IMR-90 (cell line): ENCODE measurements around the gene MS4A10. TPM values are rescaled to one million over a fixed set of nuclear protein-coding genes. Genes with fewer than 3 reads are reported as not detected.

Source experiments
- ATAC-seq: fragments of 200-7000 bp; cut with Tn5 transposase; 2 replicates; pipeline ENCODE4 v1.9.1; 2020; ENCODE audit warnings: low read depth, mild to moderate bottlenecking, moderate library complexity
- BruUV-seq: library from RNA; stranded (reverse); fragments of 400-500 nt; replicated peaks from 2 replicates; lab custom pipeline; 2021; lab: Mats Ljungman, UMichigan
- CTCF ChIA-PET: fragments of 300-600 bp; formaldehyde crosslinking; extraction: SDS; loops from one replicate; lab custom pipeline; 2021; ENCODE audit warnings: antibody characterized with exemption; lab: Yijun Ruan, JAX
- POLR2A ChIA-PET: fragments of 300-600 bp; sonication (Branson Sonifier 250); formaldehyde crosslinking; loops from one replicate; lab custom pipeline; 2022; ENCODE audit warnings: antibody characterized with exemption; ENCODE audit not compliant: unreplicated experiment; lab: Charles Lee
- DNase-seq: peaks from one replicate; pipeline ENCODE4 v3.0.0; 2013
- H2AFZ ChIP-seq: replicated peaks from 2 replicates; pipeline ENCODE3; 2013; ENCODE audit warnings: low read length, mild to moderate bottlenecking; ENCODE audit not compliant: poor library complexity
- H2AK5ac ChIP-seq: 2 replicates; pipeline ENCODE4 v1.6.1; 2013; ENCODE audit warnings: low read depth, low read length, inconsistent platforms
- H2AK9ac ChIP-seq: replicated peaks from 2 replicates; pipeline ENCODE3; 2013; ENCODE audit warnings: mild to moderate bottlenecking, low read depth, low read length, moderate library complexity; ENCODE audit not compliant: poor library complexity
- H2BK120ac ChIP-seq: 2 replicates; pipeline ENCODE4 v1.6.1; 2013; ENCODE audit warnings: low read depth, low read length, inconsistent platforms
- H2BK15ac ChIP-seq: 3 replicates; pipeline ENCODE4 v1.6.1; 2013; ENCODE audit warnings: low read depth, low read length, inconsistent platforms
- H2BK20ac ChIP-seq: 2 replicates; pipeline ENCODE4 v1.6.1; 2013; ENCODE audit warnings: low read depth, mild to moderate bottlenecking, inconsistent platforms, low read length, moderate library complexity
- H2BK5ac ChIP-seq: 2 replicates; pipeline ENCODE4 v1.6.1; 2013; ENCODE audit warnings: mild to moderate bottlenecking, low read depth, low read length, inconsistent platforms; ENCODE audit not compliant: poor library complexity, severe bottlenecking
- H3K14ac ChIP-seq: replicated peaks from 2 replicates; pipeline ENCODE4 v1.6.1; 2013; ENCODE audit warnings: low read depth, low read length, inconsistent platforms
- H3K18ac ChIP-seq: 2 replicates; pipeline ENCODE4 v1.6.1; 2013; ENCODE audit warnings: low read depth, low read length, control low read depth
- H3K23ac ChIP-seq: 2 replicates; pipeline ENCODE4 v1.6.1; 2013; ENCODE audit warnings: low read depth, low read length, inconsistent platforms
- H3K27ac ChIP-seq: 2 replicates; pipeline ENCODE4 v1.5.1; 2013; ENCODE audit warnings: mild to moderate bottlenecking, control low read depth, low read length; ENCODE audit not compliant: insufficient read depth
- H3K27me3 ChIP-seq: 2 replicates; pipeline ENCODE4 v1.6.1; 2013; ENCODE audit warnings: low read length; ENCODE audit not compliant: control insufficient read depth, insufficient read depth
- H3K36me3 ChIP-seq: 2 replicates; pipeline ENCODE4 v1.6.1; 2013; ENCODE audit warnings: low read length, mixed read lengths; ENCODE audit not compliant: control insufficient read depth, insufficient read depth
- H3K4ac ChIP-seq: 2 replicates; pipeline ENCODE4 v1.6.1; 2013; ENCODE audit warnings: low read depth, low read length, inconsistent platforms
- H3K4me1 ChIP-seq: 2 replicates; pipeline ENCODE4 v1.6.1; 2013; ENCODE audit warnings: low read length, mixed read lengths; ENCODE audit not compliant: control insufficient read depth, insufficient read depth
- H3K4me2 ChIP-seq: 2 replicates; pipeline ENCODE4 v1.6.1; 2013; ENCODE audit warnings: low read depth, mild to moderate bottlenecking, control low read depth, low read length, moderate library complexity
- H3K4me3 ChIP-seq: 2 replicates; pipeline ENCODE4 v1.5.1; 2013; ENCODE audit warnings: low read depth, mild to moderate bottlenecking, control low read depth, low read length, moderate library complexity; ENCODE audit not compliant: insufficient read depth
- H3K56ac ChIP-seq: 2 replicates; pipeline ENCODE4 v1.6.1; 2013; ENCODE audit warnings: low read length, inconsistent platforms; ENCODE audit not compliant: insufficient read depth; ENCODE audit errors: extremely low read depth
- H3K79me1 ChIP-seq, 2 experiments: 2 replicates each; pipeline ENCODE4 v1.6.1; 2013; ENCODE audit warnings: low read length in 2 of 2, inconsistent platforms in 1 of 2, low read depth in 1 of 2
- H3K9ac ChIP-seq: 2 replicates; pipeline ENCODE4 v1.6.1; 2013; ENCODE audit warnings: low read depth, low read length, control low read depth
- H3K9me1 ChIP-seq: 2 replicates; pipeline ENCODE4 v1.6.1; 2013; ENCODE audit warnings: low read length, inconsistent platforms; ENCODE audit not compliant: insufficient read depth
- H3K9me3 ChIP-seq: 2 replicates; pipeline ENCODE4 v1.6.1; 2013; ENCODE audit warnings: low read length; ENCODE audit not compliant: control insufficient read depth, insufficient read depth
- H4K20me1 ChIP-seq: 2 replicates; pipeline ENCODE4 v1.6.1; 2013; ENCODE audit warnings: low read length, inconsistent platforms; ENCODE audit not compliant: insufficient read depth
- H4K5ac ChIP-seq: 2 replicates; pipeline ENCODE4 v1.6.1; 2013; ENCODE audit warnings: mild to moderate bottlenecking, low read depth, low read length, control low read depth
- H4K8ac ChIP-seq, 2 experiments: 2 replicates each; pipeline ENCODE4 v1.6.1; 2013; ENCODE audit warnings: low read depth in 2 of 2, low read length in 2 of 2, control low read depth in 1 of 2, inconsistent platforms in 1 of 2
- H4K91ac ChIP-seq: 2 replicates; pipeline ENCODE4 v1.6.1; 2013; ENCODE audit warnings: low read depth, low read length, inconsistent platforms; ENCODE audit not compliant: insufficient read depth
- BHLHE40 ChIP-seq: fragments of 150-350 bp; IDR thresholded peaks from 2 replicates; pipeline ENCODE4 v1.6.1; 2016; ENCODE audit warnings: mild to moderate bottlenecking, low read depth, low read length
- CEBPB ChIP-seq: IDR thresholded peaks from 2 replicates; pipeline ENCODE4 v1.6.1; 2012; ENCODE audit warnings: low read depth, low read length, improper control_type of control experiment
- FOS ChIP-seq: fragments of 150-350 bp; IDR thresholded peaks from 2 replicates; pipeline ENCODE4 v1.6.1; 2016; ENCODE audit warnings: low read depth, low read length
- MAFK ChIP-seq: IDR thresholded peaks from 2 replicates; pipeline ENCODE4 v1.6.1; 2012; ENCODE audit warnings: low read depth, low read length, improper control_type of control experiment
- MAZ ChIP-seq: IDR thresholded peaks from 2 replicates; pipeline ENCODE4 v1.6.1; 2012; ENCODE audit warnings: low read depth, mild to moderate bottlenecking, low read length, improper control_type of control experiment, moderate library complexity, borderline replicate concordance
- MXI1 ChIP-seq: IDR thresholded peaks from 2 replicates; pipeline ENCODE4 v1.6.1; 2012; ENCODE audit warnings: low read depth, mild to moderate bottlenecking, low read length, moderate library complexity, borderline replicate concordance
- NFE2L2 ChIP-seq: fragments of 150-350 bp; IDR thresholded peaks from 2 replicates; pipeline ENCODE4 v1.6.1; 2016; ENCODE audit warnings: low read depth, mild to moderate bottlenecking, low read length
- POLR2A ChIP-seq: IDR thresholded peaks from 2 replicates; pipeline ENCODE4 v1.6.1; 2012; ENCODE audit warnings: mild to moderate bottlenecking, low read depth, low read length
- RCOR1 ChIP-seq: IDR thresholded peaks from 2 replicates; pipeline ENCODE4 v1.6.1; 2012; ENCODE audit warnings: mild to moderate bottlenecking, low read length, improper control_type of control experiment; ENCODE audit not compliant: insufficient replicate concordance
- RFX5 ChIP-seq: IDR thresholded peaks from 2 replicates; pipeline ENCODE4 v1.8.0; 2012; ENCODE audit warnings: low read depth, mild to moderate bottlenecking, low read length, moderate library complexity
- USF2 ChIP-seq: fragments of 150-350 bp; IDR thresholded peaks from 2 replicates; pipeline ENCODE4 v1.6.1; 2017; ENCODE audit warnings: mild to moderate bottlenecking, antibody characterized with exemption, low read length, low read depth
- WGBS, 2 experiments: methylation state at CpG; one replicate each; pipeline versions ENCODE4 v1.1.5 to v1.1.7; 2013; ENCODE audit warnings: missing lambda C conversion rate in 2 of 2; ENCODE audit not compliant: insufficient read length in 1 of 2; ENCODE audit errors: extremely low coverage in 2 of 2; 5-methylcytosine and 5-hydroxymethylcytosine counted together
- dilution Hi-C: fragments of 300-500 bp; cut with HindIII; formaldehyde crosslinking; loops from one replicate; pipeline ENCODE4 v1.14.3; 2018; ENCODE audit warnings: low sequenced_read_pairs; ENCODE audit not compliant: unreplicated experiment
- in situ Hi-C: fragments of 300-500 bp; cut with MboI; formaldehyde crosslinking; loops from 3 replicates; pipeline ENCODE4 v1.14.3; 2019; ENCODE audit warnings: low sequenced_read_pairs, inconsistent platforms, mixed read lengths
- intact Hi-C: fragments of 100-400 bp; cut with micrococcal nuclease; formaldehyde crosslinking; loops from 2 replicates; pipeline ENCODE4 v1.10.0; 2022
- polyA plus RNA-seq, 3 experiments: library from polyadenylated mRNA; depleted of rRNA; stranded (reverse); fragments of >200 nt; gene quantifications; 2 replicates each; pipeline ENCODE4 v1.2.3, GENCODE V29; 2012; ENCODE audit warnings: low replicate concordance in 1 of 3
- total RNA-seq: library from RNA; depleted of rRNA; stranded (reverse); fragments of >200 nt; gene quantifications from 2 replicates; pipeline ENCODE4 v1.2.3, GENCODE V29; 2012

MS4A10 gene
- total and polyA plus RNA-seq, 2 of the 4 experiments (the other 2 are of a cell fraction): not detected

- intact Hi-C loops (no loop called here), in situ Hi-C loops (no loop called here), dilution Hi-C loops (no loop called here)
- Histone ChIP-seq H2BK20ac (peak within 1 kb of the TSS; percentile 23; the same call in 1 of the 2 replicates), H3K4me2 (peak within 1 kb of the TSS; percentile 75), H3K9me1 (peaks cover 11% of the 10 kb centered on the region), H3K27me3 (peaks cover 9% of the 10 kb centered on the region), H3K14ac (peak within 1 kb of the TSS; percentile 53), H2AK9ac (peak within 1 kb of the TSS; percentile 97), H3K36me3 (peaks cover 2% of the 10 kb centered on the region), H2AK5ac (peak within 1 kb of the TSS; percentile 71), H3K9me3 (no peaks in the 10 kb centered on the region), H4K5ac (peak within 1 kb of the TSS; percentile 90), H2BK15ac (peak within 1 kb of the TSS; percentile 31; the same call in 1 of the 3 replicates), H3K27ac (peak within 1 kb of the TSS; percentile 64), H3K56ac (peak within 1 kb of the TSS; percentile 38; the same call in 1 of the 2 replicates), H4K8ac (peak within 1 kb of the TSS; percentile 82 to 95), H3K18ac (peak within 1 kb of the TSS; percentile 83), H3K79me1 (peaks cover 19 to 48% of the 10 kb centered on the region in 2 experiments), H2BK5ac (peak within 1 kb of the TSS; percentile 68), H2AFZ (peak within 1 kb of the TSS; percentile 98), H3K23ac (peak within 1 kb of the TSS; percentile 41; the same call in 1 of the 2 replicates), H3K4me3 (peak within 1 kb of the TSS; percentile 69), H3K4me1 (peaks cover 25% of the 10 kb centered on the region), H4K91ac (peak within 1 kb of the TSS; percentile 63), H3K9ac (peak within 1 kb of the TSS; percentile 70), H3K4ac (peak within 1 kb of the TSS; percentile 76), H2BK120ac (peak within 1 kb of the TSS; percentile 80), H4K20me1 (0 out of 2 replicates have a peak, but pooled peaks cover 12% of the 10 kb centered on the region)
- no peak for TF ChIP-seq RFX5
- TF ChIP-seq MAFK: no peak
- TF ChIP-seq MAZ: peak; percentile 100
- peak; percentile 47; the same call in 1 of the 2 replicates for TF ChIP-seq FOS
- TF ChIP-seq CEBPB: 0 out of 2 replicates have a peak, but pooled peaks have one; percentile 10
- TF ChIP-seq POLR2A: peak; percentile 60; the same call in 1 of the 2 replicates
- TF ChIP-seq MXI1: peak; percentile 100
- TF ChIP-seq BHLHE40: peak; percentile 100
- TF ChIP-seq NFE2L2: 0 out of 2 replicates have a peak, but pooled peaks have one; percentile 19
- TF ChIP-seq USF2: peak; percentile 85
- no peak for TF ChIP-seq RCOR1
- peak; percentile 90 for ATAC-seq
- no TSS peak for BruUV-seq
- CTCF ChIA-PET: interaction anchor here (1.4 to 1.9 kb wide), 2 partner anchors 11 to 45 kb away, joined by 3 to 9 read pairs; no protein-coding TSS in a partner anchor
- peak; percentile 94 for DNase-seq
- POLR2A ChIA-PET: no interaction called here
- WGBS, 2 experiments: 1% methylated on average over 24 of the region's 57 CpGs; no CpG with 5 or more reads in 1 of the 2 experiments
These were observed 56.9 kb downstream of the MS4A10 start, which contains the start of gene CCDC86 for GRCh38 chr11:60841797-60842667. TSS of gene CCDC86 (plus strand) at chr11:60842113. CDS start at chr11:60842125, 12 bp downstream.
